Measurements from ENCODE around the gene KCNK5. TPM values are rescaled to one million over a fixed set of nuclear protein-coding genes. Genes with fewer than 3 reads are reported as not detected.

The KCNK5 gene
- total and polyA plus RNA-seq, 9 of the 15 experiments (the other 6 are each of a cell fraction or from before 2014, with no cell fraction given) = 1.5 to 45.8 (median 25.8) TPM

GRCh38 chr6:39225946-39226437, 3.3 kb downstream of the KCNK5 start (continued):
- TF ChIP-seq MLX (CRISPR knock-in tag; conservative IDR thresholded peaks at IDR 0.05) = no peak
- TF ChIP-seq RAD51 (IDR thresholded peaks at IDR 0.05; ENCODE audit: borderline replicate concordance, low read depth) = peak; percentile 97
- peak; percentile 60 for TF ChIP-seq SMAD4 (CRISPR knock-in tag; conservative IDR thresholded peaks at IDR 0.05)
- TF ChIP-seq KDM1A (IDR thresholded peaks at IDR 0.05) = peak in 1 of 2 experiments; percentile 28; a peak in 1 of 4 replicates
- TF ChIP-seq ZFP1 (CRISPR knock-in tag; IDR thresholded peaks at IDR 0.05) = no peak
- no peak for TF ChIP-seq ATF2 (CRISPR knock-in tag; IDR thresholded peaks at IDR 0.05)
- no peak for TF ChIP-seq HMG20A (CRISPR knock-in tag; conservative IDR thresholded peaks at IDR 0.05)
- no peak for TF ChIP-seq HDGF (IDR thresholded peaks at IDR 0.05)
- TF ChIP-seq ZNF76 (CRISPR knock-in tag; IDR thresholded peaks at IDR 0.05; ENCODE audit: borderline replicate concordance) = 0 out of 2 replicates have a peak, but pooled peaks have one; percentile 23
- no peak for TF ChIP-seq TAL1 (IDR thresholded peaks at IDR 0.05)
- TF ChIP-seq NFATC3 (IDR thresholded peaks at IDR 0.05) = 0 out of 2 replicates have a peak, but pooled peaks have one; percentile 28
- TF ChIP-seq ZBTB2 (IDR thresholded peaks at IDR 0.05) = peak; percentile 59; the same call in 1 of the 2 replicates
- TF ChIP-seq ZNF77 (CRISPR knock-in tag; IDR thresholded peaks at IDR 0.05) = 0 out of 2 replicates have a peak, but pooled peaks have one; percentile 35
- TF ChIP-seq ZZZ3 (IDR thresholded peaks at IDR 0.05) = no peak
- TF ChIP-seq ZNF165 (CRISPR knock-in tag; IDR thresholded peaks at IDR 0.05; ENCODE audit: borderline replicate concordance) = no peak; the same call in 1 of the 2 replicates
- TF ChIP-seq CBFA2T3 (IDR thresholded peaks at IDR 0.05) = peak; percentile 16; the same call in 1 of the 2 replicates
- no peak; the same call in 1 of the 2 replicates for TF ChIP-seq RNF2 (IDR thresholded peaks at IDR 0.05)
- TF ChIP-seq BACH1 (tag; IDR thresholded peaks at IDR 0.05) = peak; percentile 85
- TF ChIP-seq MAFK (IDR thresholded peaks at IDR 0.05; ENCODE audit: low read length) = peak; percentile 60
- TF ChIP-seq ZNF347 (CRISPR knock-in tag; IDR thresholded peaks at IDR 0.05; ENCODE audit: low read depth) = 0 out of 2 replicates have a peak, but pooled peaks have one; percentile 19
- peak; percentile 80 for TF ChIP-seq ARID1B (IDR thresholded peaks at IDR 0.05)
- 0 out of 2 replicates have a peak, but pooled peaks have one; percentile 21 for TF ChIP-seq E4F1 (CRISPR knock-in tag; IDR thresholded peaks at IDR 0.05; ENCODE audit: borderline replicate concordance)
- peak; percentile 84 for TF ChIP-seq ERF (CRISPR knock-in tag; IDR thresholded peaks at IDR 0.05)
- 0 out of 2 replicates have a peak, but pooled peaks have one; percentile 15 for TF ChIP-seq NR4A1 (CRISPR knock-in tag; IDR thresholded peaks at IDR 0.05)
- peak; percentile 92 for TF ChIP-seq NR4A1 (tag; IDR thresholded peaks at IDR 0.05)
